IMR-90 (cell line): Measurements from ENCODE around the gene WWC2.

Experiments
- CEBPB ChIP-seq: IDR thresholded peaks from 2 replicates; pipeline ENCODE4 v1.6.1; 2012; ENCODE audit warnings: low read depth, low read length, improper control_type of control experiment
- MAFK ChIP-seq: IDR thresholded peaks from 2 replicates; pipeline ENCODE4 v1.6.1; 2012; ENCODE audit warnings: low read depth, low read length, improper control_type of control experiment
- POLR2A ChIP-seq: IDR thresholded peaks from 2 replicates; pipeline ENCODE4 v1.6.1; 2012; ENCODE audit warnings: mild to moderate bottlenecking, low read depth, low read length

- TF ChIP-seq MAFK (no peak), CEBPB (no peak), POLR2A (no peak)
Observed at GRCh38 chr4:183347146-183347545, 248.1 kb downstream of the WWC2 start.
